ENCODE data around the gene VWC2L.

VWC2L gene

DNA sequence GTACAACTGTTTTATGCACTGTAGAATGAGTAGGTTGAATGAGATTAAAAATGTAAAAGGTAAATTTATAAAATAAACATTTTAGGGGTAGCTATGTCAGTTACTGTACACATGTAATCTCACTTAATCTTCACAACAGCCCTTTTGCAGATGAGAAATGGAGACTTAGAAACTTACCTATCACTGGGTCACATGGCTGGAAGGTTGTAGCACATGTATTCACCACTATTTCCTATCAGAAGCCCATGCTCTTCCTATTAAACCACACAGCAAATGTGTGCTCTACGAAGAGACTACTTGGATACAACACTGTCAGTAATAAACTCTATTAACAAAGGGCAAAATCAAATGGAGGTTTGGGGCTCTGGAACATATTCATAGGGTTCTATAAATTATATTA, 60.5 kb downstream of the VWC2L start:
- no peak for DNase-seq (ENCODE audit: low read depth in 1 of 2, low spot score in 1 of 2)
- Histone ChIP-seq H3K27ac (replicated peaks) (no peak overlapping the region), H3K27me3 (ENCODE audit: insufficient read depth, poor library complexity, severe bottlenecking) (no peaks in the 10 kb centered on the region), H3K4me3 (replicated peaks; ENCODE audit: insufficient read depth, low read length) (no peak overlapping the region)
- TF ChIP-seq GABPA (IDR thresholded peaks at IDR 0.05; ENCODE audit: low read depth) = no peak
- TF ChIP-seq SPI1 (IDR thresholded peaks at IDR 0.05; ENCODE audit: borderline replicate concordance, low read depth) = no peak
- TF ChIP-seq, protein P1, sequence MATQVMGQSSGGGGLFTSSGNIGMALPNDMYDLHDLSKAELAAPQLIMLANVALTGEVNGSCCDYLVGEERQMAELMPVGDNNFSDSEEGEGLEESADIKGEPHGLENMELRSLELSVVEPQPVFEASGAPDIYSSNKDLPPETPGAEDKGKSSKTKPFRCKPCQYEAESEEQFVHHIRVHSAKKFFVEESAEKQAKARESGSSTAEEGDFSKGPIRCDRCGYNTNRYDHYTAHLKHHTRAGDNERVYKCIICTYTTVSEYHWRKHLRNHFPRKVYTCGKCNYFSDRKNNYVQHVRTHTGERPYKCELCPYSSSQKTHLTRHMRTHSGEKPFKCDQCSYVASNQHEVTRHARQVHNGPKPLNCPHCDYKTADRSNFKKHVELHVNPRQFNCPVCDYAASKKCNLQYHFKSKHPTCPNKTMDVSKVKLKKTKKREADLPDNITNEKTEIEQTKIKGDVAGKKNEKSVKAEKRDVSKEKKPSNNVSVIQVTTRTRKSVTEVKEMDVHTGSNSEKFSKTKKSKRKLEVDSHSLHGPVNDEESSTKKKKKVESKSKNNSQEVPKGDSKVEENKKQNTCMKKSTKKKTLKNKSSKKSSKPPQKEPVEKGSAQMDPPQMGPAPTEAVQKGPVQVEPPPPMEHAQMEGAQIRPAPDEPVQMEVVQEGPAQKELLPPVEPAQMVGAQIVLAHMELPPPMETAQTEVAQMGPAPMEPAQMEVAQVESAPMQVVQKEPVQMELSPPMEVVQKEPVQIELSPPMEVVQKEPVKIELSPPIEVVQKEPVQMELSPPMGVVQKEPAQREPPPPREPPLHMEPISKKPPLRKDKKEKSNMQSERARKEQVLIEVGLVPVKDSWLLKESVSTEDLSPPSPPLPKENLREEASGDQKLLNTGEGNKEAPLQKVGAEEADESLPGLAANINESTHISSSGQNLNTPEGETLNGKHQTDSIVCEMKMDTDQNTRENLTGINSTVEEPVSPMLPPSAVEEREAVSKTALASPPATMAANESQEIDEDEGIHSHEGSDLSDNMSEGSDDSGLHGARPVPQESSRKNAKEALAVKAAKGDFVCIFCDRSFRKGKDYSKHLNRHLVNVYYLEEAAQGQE (IDR thresholded peaks at IDR 0.05; ENCODE audit: insufficient replicate concordance, low read depth) = no peak
- TF ChIP-seq POLR2AphosphoS5 (IDR thresholded peaks at IDR 0.05; ENCODE audit: low read depth) = no peak
- TF ChIP-seq, protein P2, sequence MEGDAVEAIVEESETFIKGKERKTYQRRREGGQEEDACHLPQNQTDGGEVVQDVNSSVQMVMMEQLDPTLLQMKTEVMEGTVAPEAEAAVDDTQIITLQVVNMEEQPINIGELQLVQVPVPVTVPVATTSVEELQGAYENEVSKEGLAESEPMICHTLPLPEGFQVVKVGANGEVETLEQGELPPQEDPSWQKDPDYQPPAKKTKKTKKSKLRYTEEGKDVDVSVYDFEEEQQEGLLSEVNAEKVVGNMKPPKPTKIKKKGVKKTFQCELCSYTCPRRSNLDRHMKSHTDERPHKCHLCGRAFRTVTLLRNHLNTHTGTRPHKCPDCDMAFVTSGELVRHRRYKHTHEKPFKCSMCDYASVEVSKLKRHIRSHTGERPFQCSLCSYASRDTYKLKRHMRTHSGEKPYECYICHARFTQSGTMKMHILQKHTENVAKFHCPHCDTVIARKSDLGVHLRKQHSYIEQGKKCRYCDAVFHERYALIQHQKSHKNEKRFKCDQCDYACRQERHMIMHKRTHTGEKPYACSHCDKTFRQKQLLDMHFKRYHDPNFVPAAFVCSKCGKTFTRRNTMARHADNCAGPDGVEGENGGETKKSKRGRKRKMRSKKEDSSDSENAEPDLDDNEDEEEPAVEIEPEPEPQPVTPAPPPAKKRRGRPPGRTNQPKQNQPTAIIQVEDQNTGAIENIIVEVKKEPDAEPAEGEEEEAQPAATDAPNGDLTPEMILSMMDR (IDR thresholded peaks at IDR 0.05; ENCODE audit: insufficient read depth, low read length) = no peak

DNA sequence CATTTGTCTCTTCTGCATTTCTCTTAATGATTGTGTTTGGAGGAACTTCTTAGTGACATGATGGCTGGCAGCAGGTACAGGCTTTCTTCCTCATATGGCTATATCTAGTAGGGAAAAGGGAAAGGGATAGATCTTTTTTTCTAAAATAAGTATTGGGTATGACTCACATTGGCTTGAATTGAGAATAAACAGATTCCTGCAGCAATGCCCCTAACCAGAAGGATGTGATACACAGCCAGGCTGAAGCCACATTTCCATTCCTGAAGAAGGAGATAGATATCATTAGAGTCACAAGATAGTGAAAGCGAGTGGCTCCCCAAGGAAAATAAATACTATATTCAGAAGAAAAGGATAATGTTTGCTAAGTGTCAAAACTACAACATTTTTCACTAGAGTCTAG, 61.1 kb downstream of the VWC2L start:
- Histone ChIP-seq H3K27me3 (ENCODE audit: insufficient read depth, poor library complexity, severe bottlenecking) (no peaks in the 10 kb centered on the region), H3K4me3 (replicated peaks; ENCODE audit: insufficient read depth, low read length) (no peak overlapping the region), H3K27ac (replicated peaks) (no peak overlapping the region)
- DNase-seq (ENCODE audit: low read depth in 1 of 2, low spot score in 1 of 2) = no peak
- TF ChIP-seq POLR2AphosphoS5 (IDR thresholded peaks at IDR 0.05; ENCODE audit: low read depth) = no peak
- TF ChIP-seq, protein P2 (IDR thresholded peaks at IDR 0.05; ENCODE audit: insufficient read depth, low read length) = no peak
- no peak for TF ChIP-seq SPI1 (IDR thresholded peaks at IDR 0.05; ENCODE audit: borderline replicate concordance, low read depth)
- TF ChIP-seq, protein P1 (IDR thresholded peaks at IDR 0.05; ENCODE audit: insufficient replicate concordance, low read depth) = no peak

DNA sequence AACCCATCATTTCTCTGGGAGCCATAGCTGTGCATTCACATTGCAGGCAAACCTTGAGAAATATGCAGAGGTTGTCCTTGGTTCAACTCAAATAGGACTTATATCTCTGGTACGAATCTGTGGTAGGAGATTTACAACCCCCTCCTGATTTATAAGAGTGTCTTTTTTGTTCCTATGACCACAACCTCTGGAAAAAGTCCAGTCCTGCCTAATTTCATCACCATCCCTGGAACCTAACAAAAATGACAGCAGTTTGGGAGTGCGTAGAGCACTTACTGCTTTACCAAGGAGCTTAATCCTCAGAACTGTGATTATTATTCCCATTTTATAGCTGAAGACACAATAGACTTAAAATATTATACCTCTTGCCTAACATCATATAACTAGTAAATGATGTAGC, 66.5 kb downstream of the VWC2L start:
- no peak for TF ChIP-seq SPI1 (IDR thresholded peaks at IDR 0.05; ENCODE audit: borderline replicate concordance, low read depth)
- TF ChIP-seq GABPA (IDR thresholded peaks at IDR 0.05; ENCODE audit: low read depth) = no peak
- TF ChIP-seq, protein P1 (IDR thresholded peaks at IDR 0.05; ENCODE audit: insufficient replicate concordance, low read depth) = no peak
- TF ChIP-seq, protein P2 (IDR thresholded peaks at IDR 0.05; ENCODE audit: insufficient read depth, low read length) = no peak
- no peak for DNase-seq (ENCODE audit: low read depth in 1 of 2, low spot score in 1 of 2)
- no peak overlapping the region for H3K27ac ChIP-seq (replicated peaks)
- no peak overlapping the region for H3K4me3 ChIP-seq (replicated peaks; ENCODE audit: insufficient read depth, low read length)
- H3K27me3 ChIP-seq (ENCODE audit: insufficient read depth, poor library complexity, severe bottlenecking) = no peaks in the 10 kb centered on the region

Data from HL-60 (cell line).